Liver (tissue), 9 donors: ENCODE results near the gene PYGO2. TPM values are rescaled to one million over a fixed set of nuclear protein-coding genes. Genes with fewer than 3 reads are reported as not detected.

Experiments
- DNase-seq: peaks from one replicate; pipeline ENCODE4 v3.0.0-alpha.2; 2017; ENCODE audit warnings: low spot score
- H3K27ac ChIP-seq, 2 donors: one replicate each; pipeline ENCODE4 v1.7.0; 2013; ENCODE audit warnings: inconsistent platforms in 2 of 2, low read length in 2 of 2, control low read depth in 1 of 2, low read depth in 1 of 2, mild to moderate bottlenecking in 1 of 2
- H3K27me3 ChIP-seq, 4 donors: one replicate each; pipeline versions ENCODE4 v1.6.1 to v1.7.0; 2013; ENCODE audit warnings: low read length in 3 of 4, inconsistent platforms in 1 of 4, mild to moderate bottlenecking in 1 of 4, moderate library complexity in 1 of 4; ENCODE audit not compliant: control insufficient read depth in 4 of 4, insufficient read depth in 4 of 4
- H3K36me3 ChIP-seq, 4 donors: one replicate each; pipeline versions ENCODE4 v1.6.1 to v1.7.0; 2013; ENCODE audit warnings: low read length in 3 of 4, mild to moderate bottlenecking in 3 of 4, low read depth in 1 of 4, moderate library complexity in 1 of 4; ENCODE audit not compliant: control insufficient read depth in 4 of 4, insufficient read depth in 3 of 4
- H3K4me1 ChIP-seq, 4 donors: one replicate each; pipeline versions ENCODE4 v1.6.1 to v1.7.0; 2013; ENCODE audit warnings: low read length in 3 of 4, mild to moderate bottlenecking in 3 of 4, moderate library complexity in 1 of 4; ENCODE audit not compliant: control insufficient read depth in 4 of 4, insufficient read depth in 4 of 4
- H3K4me3 ChIP-seq, 3 donors: one replicate each; pipeline versions ENCODE4 v1.6.1 to v1.7.0; 2013; ENCODE audit warnings: low read length in 3 of 3, control low read depth in 1 of 3, low read depth in 1 of 3, mild to moderate bottlenecking in 1 of 3
- H3K9ac ChIP-seq, 2 donors: one replicate each; pipeline ENCODE4 v1.7.0; 2013; ENCODE audit warnings: low read length in 2 of 2, mild to moderate bottlenecking in 2 of 2, moderate library complexity in 2 of 2, control low read depth in 1 of 2, low read depth in 1 of 2
- H3K9me3 ChIP-seq, 4 donors: one replicate each; pipeline versions ENCODE4 v1.6.1 to v1.7.0; 2013; ENCODE audit warnings: low read length in 3 of 4; ENCODE audit not compliant: control insufficient read depth in 4 of 4
- ATF3 ChIP-seq: IDR thresholded peaks from 2 replicates; pipeline ENCODE4 v1.6.1; 2016; ENCODE audit warnings: antibody characterized with exemption
- EGR1 ChIP-seq, 2 donors: IDR thresholded peaks; 2 replicates each; pipeline ENCODE4 v1.6.1; 2016 to 2018; ENCODE audit warnings: antibody characterized with exemption in 2 of 2, low read depth in 2 of 2
- FOXA1 ChIP-seq: IDR thresholded peaks from 2 replicates; pipeline ENCODE4 v1.6.1; 2016; ENCODE audit warnings: antibody characterized with exemption
- FOXA2 ChIP-seq: IDR thresholded peaks from 2 replicates; pipeline ENCODE4 v1.6.1; 2016; ENCODE audit warnings: antibody characterized with exemption
- GABPA ChIP-seq, 2 donors: IDR thresholded peaks in 1 of 2; conservative IDR thresholded peaks in 1 of 2; 2 replicates each; pipeline ENCODE4 v1.6.1; 2016; ENCODE audit warnings: antibody characterized with exemption in 2 of 2, mild to moderate bottlenecking in 1 of 2, moderate library complexity in 1 of 2
- HNF4A ChIP-seq, 2 donors: conservative IDR thresholded peaks; 2 replicates each; pipeline ENCODE4 v1.6.1; 2016; ENCODE audit warnings: antibody characterized with exemption in 2 of 2, mild to moderate bottlenecking in 2 of 2
- HNF4G ChIP-seq: IDR thresholded peaks from 2 replicates; pipeline ENCODE4 v1.6.1; 2016; ENCODE audit warnings: antibody characterized with exemption
- JUND ChIP-seq, 2 donors: IDR thresholded peaks; 2 replicates each; pipeline ENCODE4 v1.6.1; 2016; ENCODE audit warnings: antibody characterized with exemption in 2 of 2
- MAX ChIP-seq: IDR thresholded peaks from 2 replicates; pipeline ENCODE4 v1.6.1; 2016; ENCODE audit warnings: antibody characterized with exemption
- NR2F2 ChIP-seq: IDR thresholded peaks from 2 replicates; pipeline ENCODE4 v1.6.1; 2016; ENCODE audit warnings: antibody characterized with exemption
- RAD21 ChIP-seq, 2 donors: IDR thresholded peaks; 2 replicates each; pipeline ENCODE4 v1.6.1; 2016; ENCODE audit warnings: antibody characterized with exemption in 2 of 2, mild to moderate bottlenecking in 2 of 2
- RXRA ChIP-seq, 2 donors: IDR thresholded peaks; 2 replicates each; pipeline ENCODE4 v1.6.1; 2017 to 2018; ENCODE audit warnings: antibody characterized with exemption in 2 of 2, mild to moderate bottlenecking in 1 of 2
- SP1 ChIP-seq: IDR thresholded peaks from 2 replicates; pipeline ENCODE4 v1.6.1; 2018; ENCODE audit warnings: antibody characterized with exemption, mild to moderate bottlenecking
- TAF1 ChIP-seq: conservative IDR thresholded peaks from 2 replicates; pipeline ENCODE4 v1.6.1; 2016; ENCODE audit warnings: antibody characterized with exemption, mild to moderate bottlenecking
- YY1 ChIP-seq: IDR thresholded peaks from 2 replicates; pipeline ENCODE4 v1.6.1; 2016; ENCODE audit warnings: antibody characterized with exemption, mild to moderate bottlenecking
- WGBS: extraction: QIAGEN DNeasy Blood & Tissue Kit; methylation state at CpG from one replicate; pipeline ENCODE4 v1.1.7; 2013; 5-methylcytosine and 5-hydroxymethylcytosine counted together
- polyA plus RNA-seq, 2 donors: library from polyadenylated mRNA; stranded (reverse) in 1 of 2; unstranded in 1 of 2; fragments of 200-250 nt in 1 of 2; fragments of >200 nt in 1 of 2; fragmentation: Nextera tagmentation in 1 of 2; extraction: Ambion mirVana in 1 of 2; gene quantifications; one replicate each; pipeline versions ENCODE4 v1.2.1 to v1.2.3, GENCODE V29; 2013 to 2015
- total RNA-seq, 2 donors: library from RNA; depleted of rRNA; stranded (reverse); fragments of >200 nt; gene quantifications; one replicate each; pipeline ENCODE4 v1.2.3, GENCODE V29; 2014
- TF ChIP-seq, protein P1 (sequence below): IDR thresholded peaks from 2 replicates; pipeline ENCODE4 v1.6.1; 2016; ENCODE audit warnings: antibody characterized with exemption
- TF ChIP-seq, protein P2 (sequence below): fragments of 150-350 bp; IDR thresholded peaks from 2 replicates; pipeline ENCODE4 v1.5.1; 2017; ENCODE audit warnings: improper control_type of control experiment, low read depth, low read length; ENCODE audit not compliant: missing input control
- donor health status: healthy.
- donor health status: healthy.
- donor health status: healthy.
- donor health status: healthy.
- donor health status: healthy.

PYGO2 gene
- total and polyA plus RNA-seq, 4 donors, result 5.0 to 8.2 (median 7.0) TPM

GRCh38 chr1:154911691-154912550 is 49.7 kb downstream of the PYGO2 start:
- Histone ChIP-seq H3K4me3 (no peak overlapping the region), H3K9me3 (no peaks in the 10 kb centered on the region), H3K27ac (no peak overlapping the region), H3K27me3 (no peaks in the 10 kb centered on the region), H3K4me1 (no peaks in the 10 kb centered on the region), H3K36me3 (no peaks in the 10 kb centered on the region), H3K9ac (no peak overlapping the region)
- no peak for TF ChIP-seq JUND (IDR thresholded peaks at IDR 0.05)
- TF ChIP-seq RXRA (IDR thresholded peaks at IDR 0.05), result no peak
- TF ChIP-seq SP1, result no peak
- no peak for TF ChIP-seq TAF1
- TF ChIP-seq HNF4G, result no peak
- TF ChIP-seq, protein P1, sequence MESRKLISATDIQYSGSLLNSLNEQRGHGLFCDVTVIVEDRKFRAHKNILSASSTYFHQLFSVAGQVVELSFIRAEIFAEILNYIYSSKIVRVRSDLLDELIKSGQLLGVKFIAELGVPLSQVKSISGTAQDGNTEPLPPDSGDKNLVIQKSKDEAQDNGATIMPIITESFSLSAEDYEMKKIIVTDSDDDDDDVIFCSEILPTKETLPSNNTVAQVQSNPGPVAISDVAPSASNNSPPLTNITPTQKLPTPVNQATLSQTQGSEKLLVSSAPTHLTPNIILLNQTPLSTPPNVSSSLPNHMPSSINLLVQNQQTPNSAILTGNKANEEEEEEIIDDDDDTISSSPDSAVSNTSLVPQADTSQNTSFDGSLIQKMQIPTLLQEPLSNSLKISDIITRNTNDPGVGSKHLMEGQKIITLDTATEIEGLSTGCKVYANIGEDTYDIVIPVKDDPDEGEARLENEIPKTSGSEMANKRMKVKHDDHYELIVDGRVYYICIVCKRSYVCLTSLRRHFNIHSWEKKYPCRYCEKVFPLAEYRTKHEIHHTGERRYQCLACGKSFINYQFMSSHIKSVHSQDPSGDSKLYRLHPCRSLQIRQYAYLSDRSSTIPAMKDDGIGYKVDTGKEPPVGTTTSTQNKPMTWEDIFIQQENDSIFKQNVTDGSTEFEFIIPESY, result no peak
- TF ChIP-seq FOXA1, result no peak
- no peak for TF ChIP-seq HNF4A (conservative IDR thresholded peaks at IDR 0.05)
- TF ChIP-seq GABPA (IDR thresholded peaks at IDR 0.05 in 1 of 2, conservative IDR thresholded peaks at IDR 0.05 in 1 of 2), result no peak
- no peak for TF ChIP-seq RAD21 (IDR thresholded peaks at IDR 0.05)
- no peak for TF ChIP-seq EGR1 (IDR thresholded peaks at IDR 0.05; ENCODE audit: low read depth in 2 of 2)
- 96% methylated on average over 8 of the region's 8 CpGs for WGBS
- DNase-seq, result no peak

DNA sequence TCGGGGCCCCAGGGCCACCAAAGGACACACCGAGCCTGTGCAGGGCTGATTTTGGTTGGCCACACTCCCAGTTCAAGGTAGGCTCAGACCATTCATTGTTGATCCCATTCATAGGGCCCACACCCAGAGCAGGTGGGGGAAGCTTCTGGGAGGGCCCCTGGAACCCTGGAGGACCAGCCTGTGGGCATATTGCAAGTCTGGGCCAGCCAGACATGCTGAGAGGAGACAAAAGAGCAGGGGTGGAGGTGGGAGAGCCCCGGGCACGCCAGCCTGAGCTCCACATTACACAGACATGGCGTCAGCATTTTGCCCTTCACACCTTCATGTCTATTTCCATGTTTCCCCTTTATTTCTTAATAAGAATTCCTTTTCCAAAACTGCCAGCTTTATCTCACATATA is 50.7 kb downstream of the PYGO2 start:
- Histone ChIP-seq H3K9ac (no peak overlapping the region), H3K4me1 (no peaks in the 10 kb centered on the region), H3K27me3 (no peaks in the 10 kb centered on the region), H3K36me3 (no peaks in the 10 kb centered on the region), H3K27ac (no peak overlapping the region), H3K9me3 (no peaks in the 10 kb centered on the region), H3K4me3 (no peak overlapping the region)
- TF ChIP-seq JUND (IDR thresholded peaks at IDR 0.05) (no peak), SP1 (no peak), GABPA (IDR thresholded peaks at IDR 0.05 in 1 of 2, conservative IDR thresholded peaks at IDR 0.05 in 1 of 2) (no peak), YY1 (no peak), RAD21 (IDR thresholded peaks at IDR 0.05) (no peak), NR2F2 (no peak), EGR1 (IDR thresholded peaks at IDR 0.05; ENCODE audit: low read depth in 2 of 2) (no peak)
- TF ChIP-seq, protein P1, result no peak
- WGBS, result 96% methylated on average over 5 of the region's 5 CpGs
- no peak for DNase-seq

GRCh38 chr1:154908937-154909336 is 52.6 kb downstream of the PYGO2 start:
- no peak overlapping the region for H3K4me3 ChIP-seq
- H3K9ac ChIP-seq, result no peak overlapping the region
- H3K27ac ChIP-seq, result no peak overlapping the region
- WGBS, result 90% methylated on average over 5 of the region's 5 CpGs
- H3K9me3 ChIP-seq, result no peaks in the 10 kb centered on the region
- no peak for DNase-seq
- no peaks in the 10 kb centered on the region for H3K36me3 ChIP-seq
- no peaks in the 10 kb centered on the region for H3K4me1 ChIP-seq
- H3K27me3 ChIP-seq, result no peaks in the 10 kb centered on the region
- TF ChIP-seq MAX (no peak), HNF4A (conservative IDR thresholded peaks at IDR 0.05) (no peak), TAF1 (no peak), ATF3 (no peak), JUND (IDR thresholded peaks at IDR 0.05) (no peak), FOXA2 (no peak), RAD21 (IDR thresholded peaks at IDR 0.05) (no peak), EGR1 (IDR thresholded peaks at IDR 0.05; ENCODE audit: low read depth in 2 of 2) (no peak), SP1 (no peak), HNF4G (no peak), FOXA1 (no peak), GABPA (IDR thresholded peaks at IDR 0.05 in 1 of 2, conservative IDR thresholded peaks at IDR 0.05 in 1 of 2) (no peak), YY1 (no peak)
- TF ChIP-seq, protein P2, sequence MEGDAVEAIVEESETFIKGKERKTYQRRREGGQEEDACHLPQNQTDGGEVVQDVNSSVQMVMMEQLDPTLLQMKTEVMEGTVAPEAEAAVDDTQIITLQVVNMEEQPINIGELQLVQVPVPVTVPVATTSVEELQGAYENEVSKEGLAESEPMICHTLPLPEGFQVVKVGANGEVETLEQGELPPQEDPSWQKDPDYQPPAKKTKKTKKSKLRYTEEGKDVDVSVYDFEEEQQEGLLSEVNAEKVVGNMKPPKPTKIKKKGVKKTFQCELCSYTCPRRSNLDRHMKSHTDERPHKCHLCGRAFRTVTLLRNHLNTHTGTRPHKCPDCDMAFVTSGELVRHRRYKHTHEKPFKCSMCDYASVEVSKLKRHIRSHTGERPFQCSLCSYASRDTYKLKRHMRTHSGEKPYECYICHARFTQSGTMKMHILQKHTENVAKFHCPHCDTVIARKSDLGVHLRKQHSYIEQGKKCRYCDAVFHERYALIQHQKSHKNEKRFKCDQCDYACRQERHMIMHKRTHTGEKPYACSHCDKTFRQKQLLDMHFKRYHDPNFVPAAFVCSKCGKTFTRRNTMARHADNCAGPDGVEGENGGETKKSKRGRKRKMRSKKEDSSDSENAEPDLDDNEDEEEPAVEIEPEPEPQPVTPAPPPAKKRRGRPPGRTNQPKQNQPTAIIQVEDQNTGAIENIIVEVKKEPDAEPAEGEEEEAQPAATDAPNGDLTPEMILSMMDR, result no peak
- TF ChIP-seq, protein P1, result no peak
